GM21737 (cell line): ENCODE measurements around the gene VPS39.

ENCODE experiments used
- ATAC-seq: cut with Tn5 transposase; IDR thresholded peaks from one replicate; pipeline ENCODE4 v1.9.1; 2021; ENCODE audit warnings: mild to moderate bottlenecking, moderate library complexity; ENCODE audit not compliant: unreplicated experiment

The VPS39 gene

GRCh38 chr15:42131826-42132806 is 76.0 kb downstream of the VPS39 start:
- ATAC-seq, result no peak

GRCh38 chr15:42131006-42131405 is 77.1 kb downstream of the VPS39 start:
- ATAC-seq, result no peak

GRCh38 chr15:42130246-42130986 is 77.7 kb downstream of the VPS39 start:
- no peak for ATAC-seq

DNA sequence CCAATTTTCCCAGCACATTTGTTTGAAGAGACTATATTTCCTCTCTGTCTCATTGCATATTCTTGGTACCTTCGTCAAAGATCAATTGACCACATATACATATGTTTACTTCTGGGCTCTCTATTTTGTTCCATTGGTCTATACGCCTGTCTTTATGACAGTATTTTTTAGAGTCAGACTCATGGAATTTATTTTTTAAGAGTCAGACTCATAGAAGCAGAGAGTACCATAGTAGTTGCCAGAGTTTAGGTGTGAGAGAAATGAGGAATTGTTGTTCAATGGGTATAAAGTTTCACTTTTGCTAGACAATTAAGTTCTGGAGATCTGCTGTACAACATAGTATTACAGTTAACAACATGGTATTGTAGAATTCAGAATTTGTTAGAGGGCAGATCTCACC is 78.7 kb downstream of the VPS39 start:
- ATAC-seq, result no peak

GRCh38 chr15:42128476-42128875 is 79.6 kb downstream of the VPS39 start:
- no peak for ATAC-seq

- ATAC-seq, result no peak
These were observed 84.6 kb downstream of the VPS39 start for GRCh38 chr15:42123546-42123945.

GRCh38 chr15:42121682-42122081 is 86.4 kb downstream of the VPS39 start:
- ATAC-seq, result no peak

DNA sequence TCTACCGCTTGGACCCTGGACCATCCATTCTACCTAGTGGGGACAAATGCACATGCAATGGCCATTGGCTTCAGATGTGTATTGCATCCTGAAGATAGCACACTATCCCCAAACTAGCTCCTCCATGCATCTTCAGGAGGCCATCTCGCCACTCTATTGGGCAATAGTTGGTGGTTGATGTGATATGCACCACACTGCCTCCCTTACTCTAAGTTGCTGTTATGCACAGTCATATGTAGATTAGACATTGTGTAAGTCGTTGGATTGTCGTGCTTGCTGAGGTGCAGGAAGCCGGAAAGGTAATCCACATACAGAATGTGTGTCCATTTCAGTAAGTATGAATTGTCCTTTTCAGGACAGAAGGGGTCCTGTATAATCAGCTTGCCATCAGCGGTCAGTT is 87.1 kb downstream of the VPS39 start:
- no peak for ATAC-seq

DNA sequence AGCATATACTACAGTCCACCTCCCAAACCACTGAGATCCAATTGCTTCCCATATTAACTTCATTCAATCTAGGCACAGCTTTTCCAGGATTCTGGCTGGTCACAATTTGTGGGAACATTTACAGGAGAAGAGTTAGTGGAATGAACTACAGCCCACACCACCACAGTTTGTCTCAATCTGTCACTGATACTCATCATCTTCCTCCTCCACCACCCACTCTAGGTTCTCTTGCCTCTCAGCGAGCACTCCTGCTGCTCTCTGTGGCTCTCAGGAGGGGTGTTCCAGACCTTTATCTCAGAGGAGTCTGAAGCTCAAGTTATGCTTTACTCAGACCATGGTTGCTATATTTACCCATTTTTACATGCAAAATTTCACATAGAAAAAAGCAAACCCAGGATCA is 87.8 kb downstream of the VPS39 start:
- ATAC-seq, result no peak

DNA sequence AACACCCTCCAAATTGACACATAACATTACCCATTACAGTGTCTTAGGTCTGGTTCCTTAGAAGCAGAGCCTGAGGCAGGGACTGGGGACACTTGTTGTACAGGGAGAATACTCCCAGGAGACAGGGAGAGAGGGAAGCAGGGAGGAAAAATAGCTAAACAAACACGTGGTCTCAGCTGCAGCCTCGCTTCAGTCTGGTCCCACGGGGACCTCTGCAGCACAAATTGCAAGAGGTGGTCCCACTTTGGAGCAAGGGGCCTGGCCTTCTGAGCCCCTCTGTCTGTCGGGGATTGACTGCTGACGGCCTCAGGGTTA is 88.7 kb downstream of the VPS39 start:
- ATAC-seq, result no peak

DNA sequence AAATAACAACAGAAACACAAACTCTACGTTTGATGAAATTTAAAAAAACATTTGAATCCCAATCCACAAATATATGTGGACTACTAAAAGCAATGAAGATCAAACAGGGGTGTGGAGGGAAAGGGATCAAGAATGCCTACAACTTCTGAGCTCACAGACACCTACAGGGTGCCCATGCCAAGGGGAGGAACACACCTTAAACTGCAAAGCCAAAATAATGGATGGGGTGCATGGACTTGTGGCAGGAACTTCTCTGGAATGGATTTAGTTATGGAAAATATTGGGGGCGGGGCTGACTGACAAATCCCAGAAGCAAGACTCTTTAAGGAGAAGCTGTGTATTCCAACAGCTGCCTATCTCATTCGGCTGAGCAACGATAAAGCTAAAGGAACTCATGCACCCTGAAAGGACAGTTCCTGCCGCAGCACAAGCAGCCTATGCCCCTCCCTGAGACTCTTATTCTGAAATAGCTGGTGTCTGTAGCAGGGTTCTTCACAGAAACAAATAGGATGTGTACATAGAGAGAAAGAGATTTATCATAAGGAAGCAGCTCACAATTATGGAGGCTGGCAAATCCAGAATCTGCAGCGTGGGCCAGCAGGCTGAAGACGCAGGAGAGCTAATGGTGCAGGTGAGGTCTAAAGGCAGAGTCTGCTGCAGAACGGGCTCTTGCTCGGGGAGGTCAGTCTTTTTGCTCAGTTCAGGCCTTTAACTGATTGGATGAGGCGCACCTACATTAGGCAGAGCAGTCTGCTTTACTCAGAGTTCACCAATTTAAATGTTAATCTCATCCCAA is 89.3 kb downstream of the VPS39 start:
- no peak for ATAC-seq

GRCh38 chr15:42111924-42112323 is 96.2 kb downstream of the VPS39 start:
- ATAC-seq, result no peak

DNA sequence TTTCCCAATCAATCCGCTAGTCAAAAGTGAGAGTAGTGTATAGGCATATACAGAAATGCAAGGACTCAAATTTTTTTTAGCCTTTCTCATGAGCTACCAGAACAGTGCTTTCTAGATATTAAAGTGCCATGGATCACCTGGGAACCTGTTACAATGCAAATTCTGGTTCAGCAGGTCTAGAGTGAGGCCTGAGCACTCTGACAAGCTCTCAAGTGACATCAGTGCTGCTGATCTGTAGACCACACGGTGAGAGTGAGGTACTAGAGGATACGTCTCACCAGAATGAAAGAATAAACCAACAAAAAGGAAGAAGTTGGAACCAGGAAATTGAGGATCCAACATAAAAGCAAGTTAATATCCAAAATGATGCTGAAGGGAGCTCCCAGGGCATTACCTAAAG is 97.7 kb downstream of the VPS39 start:
- no peak for ATAC-seq

- ATAC-seq, result no peak
These were observed 99.3 kb downstream of the VPS39 start for GRCh38 chr15:42108806-42109205.
